HG03457 (cell line): ENCODE data around the gene HOXD13.

Source experiments
- ATAC-seq: cut with Tn5 transposase; IDR thresholded peaks from one replicate; pipeline ENCODE4 v1.9.1; 2021; ENCODE audit warnings: moderate number of reproducible peaks; ENCODE audit not compliant: unreplicated experiment

The HOXD13 gene

GRCh38 chr2:176105078-176105729, 12.7 kb downstream of the HOXD13 start:
- ATAC-seq, result no peak

- ATAC-seq, result no peak
Measured at GRCh38 chr2:176105730-176106580, 13.4 kb downstream of the HOXD13 start.

- ATAC-seq, result no peak
Measured at GRCh38 chr2:176106581-176107539, 14.3 kb downstream of the HOXD13 start, which contains the start of gene HOXD11. HOXD11 (plus strand) TSS chr2:176107280; CDS start chr2:176107356, 76 bp downstream.

- ATAC-seq, result no peak
Measured at GRCh38 chr2:176107731-176108181, 15.2 kb downstream of the HOXD13 start.

- no peak for ATAC-seq
Measured at GRCh38 chr2:176109192-176109901, 16.8 kb downstream of the HOXD13 start.

- no peak for ATAC-seq
Measured at GRCh38 chr2:176109946-176110345, 17.4 kb downstream of the HOXD13 start.

- no peak for ATAC-seq
Measured at GRCh38 chr2:176110415-176111308, 18.1 kb downstream of the HOXD13 start.

GRCh38 chr2:176111309-176111663, 18.8 kb downstream of the HOXD13 start:
- no peak for ATAC-seq

- no peak for ATAC-seq
Measured at GRCh38 chr2:176111846-176112374, 19.4 kb downstream of the HOXD13 start.

GRCh38 chr2:176112375-176113302, 20.1 kb downstream of the HOXD13 start:
- no peak for ATAC-seq

GRCh38 chr2:176114120-176114929, 21.8 kb downstream of the HOXD13 start:
- no peak for ATAC-seq

GRCh38 chr2:176114930-176115625, 22.6 kb downstream of the HOXD13 start:
- ATAC-seq, result no peak

GRCh38 chr2:176115883-176116813, 23.6 kb downstream of the HOXD13 start, which contains the start of gene HOXD10:
HOXD10 (plus strand) TSS chr2:176116778; CDS start chr2:176116834, 56 bp downstream.
- ATAC-seq, result no peak

- no peak for ATAC-seq
Measured at GRCh38 chr2:176117162-176117822, 24.8 kb downstream of the HOXD13 start.

- no peak for ATAC-seq
Measured at GRCh38 chr2:176117823-176118371, 25.4 kb downstream of the HOXD13 start.
